Mesothelial cell of epicardium (in vitro differentiated cells): Measurements from ENCODE around the gene RSPO4. TPM values are rescaled to one million over a fixed set of nuclear protein-coding genes. Genes with fewer than 3 reads are reported as not detected.

Experiments
- DNase-seq, 2 experiments: peaks; one replicate each; pipeline ENCODE4 v3.0.0; 2021; ENCODE audit warnings: low spot score in 2 of 2; ENCODE audit not compliant: unreplicated experiment in 2 of 2
- H3K27ac Mint-ChIP-seq: 2 replicates; pipeline ENCODE4 v1.8.0; 2021; ENCODE audit warnings: mixed read lengths
- H3K27me3 Mint-ChIP-seq: 2 replicates; pipeline ENCODE4 v1.8.0; 2021; ENCODE audit warnings: low read depth, mixed read lengths
- H3K36me3 Mint-ChIP-seq: 2 replicates; pipeline ENCODE4 v1.8.0; 2021; ENCODE audit warnings: mixed read lengths
- H3K4me1 Mint-ChIP-seq: 2 replicates; pipeline ENCODE4 v1.8.0; 2021; ENCODE audit warnings: mixed read lengths
- H3K4me3 Mint-ChIP-seq: 2 replicates; pipeline ENCODE4 v1.8.0; 2021; ENCODE audit warnings: mild to moderate bottlenecking, moderate library complexity, mixed read lengths
- H3K9me3 Mint-ChIP-seq: 2 replicates; pipeline ENCODE4 v1.8.0; 2021; ENCODE audit warnings: mixed read lengths
- CTCF ChIP-seq: fragments of 200-600 bp; sonication (generic); IDR thresholded peaks from one replicate; pipeline ENCODE4 v1.5.0; 2021; ENCODE audit warnings: antibody characterized with exemption; ENCODE audit not compliant: unreplicated experiment
- total RNA-seq: library from RNA; stranded (reverse); gene quantifications from 3 replicates; pipeline ENCODE4 v1.2.1, GENCODE V29; 2021

The RSPO4 gene
- total RNA-seq, 1 donor from 2014 or later, result 8.9 TPM

GRCh38 chr20:946826-947225, 55.3 kb downstream of the RSPO4 start:
- Mint-ChIP-seq H3K4me1 (peaks cover 7% of the 10 kb centered on the region), H3K9me3 (no peaks in the 10 kb centered on the region), H3K27ac (no peak overlapping the region), H3K36me3 (no peaks in the 10 kb centered on the region), H3K4me3 (no peak overlapping the region), H3K27me3 (peaks cover 15% of the 10 kb centered on the region)
- no peak for TF ChIP-seq CTCF
- DNase-seq, result no peak

- no peaks in the 10 kb centered on the region for H3K36me3 Mint-ChIP-seq
Measured at GRCh38 chr20:945841-946240, 56.3 kb downstream of the RSPO4 start.

GRCh38 chr20:944774-945410, 57.2 kb downstream of the RSPO4 start:
- peaks cover 24% of the 10 kb centered on the region for H3K27me3 Mint-ChIP-seq
- no peaks in the 10 kb centered on the region for H3K36me3 Mint-ChIP-seq
- no peak for TF ChIP-seq CTCF
- H3K9me3 Mint-ChIP-seq, result no peaks in the 10 kb centered on the region
- no peak overlapping the region for H3K27ac Mint-ChIP-seq
- DNase-seq, result no peak
- peaks cover 7% of the 10 kb centered on the region for H3K4me1 Mint-ChIP-seq
- no peak overlapping the region for H3K4me3 Mint-ChIP-seq

More at GRCh38 chr20:945841-946240, 56.3 kb downstream of the RSPO4 start:
- Mint-ChIP-seq H3K9me3 (no peaks in the 10 kb centered on the region), H3K27me3 (peaks cover 20% of the 10 kb centered on the region), H3K4me1 (peaks cover 7% of the 10 kb centered on the region), H3K4me3 (no peak overlapping the region), H3K27ac (no peak overlapping the region)
- TF ChIP-seq CTCF, result no peak
- no peak for DNase-seq

GRCh38 chr20:944148-944547, 58.0 kb downstream of the RSPO4 start:
- Mint-ChIP-seq H3K36me3 (no peaks in the 10 kb centered on the region), H3K4me3 (no peak overlapping the region), H3K27me3 (peaks cover 22% of the 10 kb centered on the region), H3K9me3 (no peaks in the 10 kb centered on the region), H3K27ac (no peak overlapping the region), H3K4me1 (peaks cover 7% of the 10 kb centered on the region)
- no peak for DNase-seq
- no peak for TF ChIP-seq CTCF

GRCh38 chr20:942611-943010, 59.5 kb downstream of the RSPO4 start:
- H3K27me3 Mint-ChIP-seq, result peaks cover 12% of the 10 kb centered on the region
- TF ChIP-seq CTCF, result no peak

More at GRCh38 chr20:942611-943010, 59.5 kb downstream of the RSPO4 start:
- no peaks in the 10 kb centered on the region for H3K9me3 Mint-ChIP-seq
- no peak overlapping the region for H3K27ac Mint-ChIP-seq
- no peak for DNase-seq
- no peaks in the 10 kb centered on the region for H3K36me3 Mint-ChIP-seq
- H3K4me3 Mint-ChIP-seq, result no peak overlapping the region
- peaks cover 7% of the 10 kb centered on the region for H3K4me1 Mint-ChIP-seq
